ENCODE measurements around the gene UXT.

UXT gene

GRCh38 chrX:47649271-47649670, 9.7 kb downstream of the UXT start:
- DNase-seq, result no peak

- no peak for DNase-seq
These were observed 10.6 kb downstream of the UXT start for GRCh38 chrX:47648376-47648775.

GRCh38 chrX:47646636-47647035, 12.3 kb downstream of the UXT start:
- DNase-seq, result no peak

- DNase-seq, result no peak
These were observed 13.4 kb downstream of the UXT start for GRCh38 chrX:47645530-47645929.

- peak in 1 of 14 donors; percentile 65 for DNase-seq
These were observed 14.4 kb downstream of the UXT start for GRCh38 chrX:47644557-47645091.

- DNase-seq, result peak in 1 of 14 donors; percentile 22
These were observed 15.1 kb downstream of the UXT start for GRCh38 chrX:47643926-47644325.

- DNase-seq, result no peak
These were observed 20.2 kb downstream of the UXT start for GRCh38 chrX:47638816-47639215.

- DNase-seq, result peak in 8 of 14 donors; percentile 25 to 68 (median 44)
These were observed 21.3 kb downstream of the UXT start for GRCh38 chrX:47637546-47638195.

GRCh38 chrX:47634871-47635575, 24.0 kb downstream of the UXT start:
- no peak for DNase-seq

GRCh38 chrX:47633689-47634590, 25.0 kb downstream of the UXT start:
- DNase-seq, result no peak

GRCh38 chrX:47632666-47633065, 26.3 kb downstream of the UXT start:
- no peak for DNase-seq

- no peak for DNase-seq
These were observed 27.3 kb downstream of the UXT start for GRCh38 chrX:47631676-47632075.

GRCh38 chrX:47629419-47630200, 29.4 kb downstream of the UXT start, which contains the start of gene CFP:
CFP (minus strand) TSS chrX:47629930; CDS start chrX:47629844, 86 bp downstream.
- no peak for DNase-seq

- DNase-seq, result no peak
These were observed 30.0 kb downstream of the UXT start for GRCh38 chrX:47628982-47629381.

GRCh38 chrX:47625365-47625764, 33.6 kb downstream of the UXT start:
- DNase-seq, result no peak

- DNase-seq, result peak in 9 of 14 donors; percentile 5 to 89 (median 23)
These were observed 35.4 kb downstream of the UXT start for GRCh38 chrX:47623540-47624027.

- no peak for DNase-seq
These were observed 37.1 kb downstream of the UXT start for GRCh38 chrX:47621851-47622250.

GRCh38 chrX:47620303-47620685, 38.7 kb downstream of the UXT start:
- no peak for DNase-seq

- DNase-seq, result peak in 12 of 14 donors; percentile 19 to 80 (median 42)
These were observed 39.3 kb downstream of the UXT start, which contains the start of gene SYN1 for GRCh38 chrX:47619486-47620302. SYN1 (minus strand) TSS chrX:47619857; CDS start chrX:47619728, 129 bp downstream.

- DNase-seq, result no peak
These were observed 40.0 kb downstream of the UXT start for GRCh38 chrX:47618923-47619485.

Measured in C1 segment of cervical spinal cord (tissue), 14 donors.